NB4 (cell line): ENCODE results near the gene EEA1.

Experiments used
- DNase-seq: peaks from one replicate; pipeline ENCODE4 v3.0.0; 2010; ENCODE audit warnings: low read depth
- H3K4me3 ChIP-seq: one replicate; pipeline ENCODE4 v1.5.1; 2011; ENCODE audit warnings: mild to moderate bottlenecking, low read depth, low read length, moderate library complexity
- MAX ChIP-seq: IDR thresholded peaks from 2 replicates; pipeline ENCODE4 v1.6.1; 2011; ENCODE audit warnings: low read depth, low read length
- MYC ChIP-seq: IDR thresholded peaks from 2 replicates; pipeline ENCODE4 v1.6.1; 2011; ENCODE audit warnings: low read depth, low read length
- POLR2A ChIP-seq: IDR thresholded peaks from 2 replicates; pipeline ENCODE4 v1.6.1; 2011; ENCODE audit warnings: mild to moderate bottlenecking; ENCODE audit not compliant: insufficient read length; ENCODE audit errors: extremely low read depth
- TF ChIP-seq, protein P1 (sequence below): IDR thresholded peaks from one replicate; pipeline ENCODE4 v1.5.1; 2012; ENCODE audit warnings: low read depth, low read length

The EEA1 gene

GRCh38 chr12:92908108-92908507 lies 21.0 kb downstream of the EEA1 start:
- TF ChIP-seq POLR2A, result no peak
- TF ChIP-seq MAX, result no peak
- TF ChIP-seq, protein P1, sequence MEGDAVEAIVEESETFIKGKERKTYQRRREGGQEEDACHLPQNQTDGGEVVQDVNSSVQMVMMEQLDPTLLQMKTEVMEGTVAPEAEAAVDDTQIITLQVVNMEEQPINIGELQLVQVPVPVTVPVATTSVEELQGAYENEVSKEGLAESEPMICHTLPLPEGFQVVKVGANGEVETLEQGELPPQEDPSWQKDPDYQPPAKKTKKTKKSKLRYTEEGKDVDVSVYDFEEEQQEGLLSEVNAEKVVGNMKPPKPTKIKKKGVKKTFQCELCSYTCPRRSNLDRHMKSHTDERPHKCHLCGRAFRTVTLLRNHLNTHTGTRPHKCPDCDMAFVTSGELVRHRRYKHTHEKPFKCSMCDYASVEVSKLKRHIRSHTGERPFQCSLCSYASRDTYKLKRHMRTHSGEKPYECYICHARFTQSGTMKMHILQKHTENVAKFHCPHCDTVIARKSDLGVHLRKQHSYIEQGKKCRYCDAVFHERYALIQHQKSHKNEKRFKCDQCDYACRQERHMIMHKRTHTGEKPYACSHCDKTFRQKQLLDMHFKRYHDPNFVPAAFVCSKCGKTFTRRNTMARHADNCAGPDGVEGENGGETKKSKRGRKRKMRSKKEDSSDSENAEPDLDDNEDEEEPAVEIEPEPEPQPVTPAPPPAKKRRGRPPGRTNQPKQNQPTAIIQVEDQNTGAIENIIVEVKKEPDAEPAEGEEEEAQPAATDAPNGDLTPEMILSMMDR, result no peak
- TF ChIP-seq MYC, result no peak
- DNase-seq, result peak; percentile 73
- no peak overlapping the region for H3K4me3 ChIP-seq

DNA sequence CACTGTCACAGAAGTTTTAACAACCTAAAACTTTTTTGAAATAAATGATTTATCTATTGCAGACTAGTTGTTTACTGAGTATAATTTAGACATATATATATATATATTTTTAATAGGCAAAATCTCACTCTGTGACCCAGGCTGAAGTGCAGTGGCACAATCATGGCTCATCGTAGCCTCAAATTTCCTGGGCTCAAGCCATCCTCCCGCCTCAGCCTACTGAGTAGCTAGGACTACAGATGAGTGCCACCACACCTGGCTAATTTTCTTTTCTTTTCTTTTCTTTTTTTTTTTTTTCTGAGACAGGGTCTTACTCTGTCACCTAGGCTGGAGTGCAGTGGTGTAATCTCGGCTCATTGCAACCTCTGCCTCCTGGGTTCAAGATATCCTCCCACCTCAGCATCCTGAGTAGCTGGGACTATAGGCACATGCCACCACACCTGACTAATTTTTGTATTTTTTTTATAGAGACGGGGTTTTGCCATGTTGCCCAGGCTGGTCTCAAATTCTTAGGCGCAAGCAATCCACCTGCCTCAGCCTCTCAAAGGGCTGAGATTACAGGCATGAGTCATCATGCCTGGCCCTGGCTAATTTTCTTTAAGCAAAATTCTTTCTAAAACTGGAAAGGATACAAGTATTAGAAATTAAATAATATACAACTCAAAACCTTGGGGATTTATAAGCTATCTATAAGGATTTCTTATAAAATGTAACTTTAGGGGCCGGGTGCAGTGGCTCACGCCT lies 23.1 kb downstream of the EEA1 start:
- no peak overlapping the region for H3K4me3 ChIP-seq
- TF ChIP-seq MAX, result no peak
- TF ChIP-seq POLR2A, result no peak
- TF ChIP-seq, protein P1, result no peak
- no peak for TF ChIP-seq MYC
- DNase-seq, result no peak

- no peak for DNase-seq
- TF ChIP-seq, protein P1, result no peak
- TF ChIP-seq MYC, result no peak
- no peak for TF ChIP-seq MAX
- TF ChIP-seq POLR2A, result no peak
- no peak overlapping the region for H3K4me3 ChIP-seq
Observed at GRCh38 chr12:92905258-92905810, 23.8 kb downstream of the EEA1 start.

GRCh38 chr12:92900941-92901340 lies 28.2 kb downstream of the EEA1 start:
- no peak for DNase-seq
- H3K4me3 ChIP-seq, result no peak overlapping the region
- TF ChIP-seq MAX, result no peak
- no peak for TF ChIP-seq MYC
- TF ChIP-seq, protein P1, result no peak
- TF ChIP-seq POLR2A, result no peak

- peak; percentile 43 for DNase-seq
- no peak overlapping the region for H3K4me3 ChIP-seq
- TF ChIP-seq MAX, result no peak
- TF ChIP-seq, protein P1, result no peak
- TF ChIP-seq POLR2A, result no peak
- no peak for TF ChIP-seq MYC
Observed at GRCh38 chr12:92899386-92900001, 29.6 kb downstream of the EEA1 start.
